Measurements from ENCODE around the gene AFAP1.

- TF ChIP-seq CTCF (IDR thresholded peaks at IDR 0.05) (no peak), EZH2 (IDR thresholded peaks at IDR 0.05; ENCODE audit: borderline replicate concordance, insufficient read depth, low read depth, low read length, poor library complexity, severe bottlenecking) (no peak)
Measured at GRCh38 chr4:7819446-7819845, 120.2 kb downstream of the AFAP1 start.

All from B cell (primary cell).